NCI-H1048 (cell line): Measurements from ENCODE around the gene ASB13.

Experiments used
- DNase-seq: peaks from one replicate; lab custom pipeline; 2025; lab: John Stamatoyannopoulos, UW

ASB13 gene

GRCh38 chr10:5669604-5670003 is 3.2 kb upstream of the ASB13 start:
- no peak for DNase-seq

GRCh38 chr10:5668429-5668828 is 2.0 kb upstream of the ASB13 start:
- no peak for DNase-seq

- DNase-seq: no peak
These were observed 641 bp upstream of the ASB13 start for GRCh38 chr10:5666841-5667630.

GRCh38 chr10:5665373-5666007 is 905 bp downstream of the ASB13 start:
- no peak for DNase-seq

GRCh38 chr10:5663692-5664427 is 2.5 kb downstream of the ASB13 start:
- DNase-seq: no peak

- no peak for DNase-seq
These were observed 3.5 kb downstream of the ASB13 start for GRCh38 chr10:5662708-5663579.

- DNase-seq: no peak
These were observed 5.4 kb downstream of the ASB13 start for GRCh38 chr10:5661043-5661442.

GRCh38 chr10:5659702-5660528 is 6.5 kb downstream of the ASB13 start:
- DNase-seq: no peak

- no peak for DNase-seq
These were observed 7.3 kb downstream of the ASB13 start for GRCh38 chr10:5658871-5659618.

- DNase-seq: no peak
These were observed 9.4 kb downstream of the ASB13 start for GRCh38 chr10:5656737-5657579.

GRCh38 chr10:5655121-5655520 is 11.3 kb downstream of the ASB13 start:
- no peak for DNase-seq

GRCh38 chr10:5654218-5654755 is 12.1 kb downstream of the ASB13 start:
- no peak for DNase-seq

- DNase-seq: no peak
These were observed 13.6 kb downstream of the ASB13 start for GRCh38 chr10:5652746-5653145.

- no peak for DNase-seq
These were observed 15.0 kb downstream of the ASB13 start for GRCh38 chr10:5651388-5651764.

GRCh38 chr10:5650664-5651387 is 15.6 kb downstream of the ASB13 start:
- no peak for DNase-seq

GRCh38 chr10:5649746-5650145 is 16.6 kb downstream of the ASB13 start:
- DNase-seq: no peak

GRCh38 chr10:5648494-5649457 is 17.6 kb downstream of the ASB13 start:
- no peak for DNase-seq
